Hematopoietic multipotent progenitor cell treated with erythropoietin and hydrocortisone succinate and interleukin-3 and kit ligand, for 8 days (in vitro differentiated cells): Measurements from ENCODE around the gene ANKRD63.

Experiments
- DNase-seq: peaks from one replicate; pipeline ENCODE4 v3.0.0-alpha.2; 2015

ANKRD63 gene

DNA sequence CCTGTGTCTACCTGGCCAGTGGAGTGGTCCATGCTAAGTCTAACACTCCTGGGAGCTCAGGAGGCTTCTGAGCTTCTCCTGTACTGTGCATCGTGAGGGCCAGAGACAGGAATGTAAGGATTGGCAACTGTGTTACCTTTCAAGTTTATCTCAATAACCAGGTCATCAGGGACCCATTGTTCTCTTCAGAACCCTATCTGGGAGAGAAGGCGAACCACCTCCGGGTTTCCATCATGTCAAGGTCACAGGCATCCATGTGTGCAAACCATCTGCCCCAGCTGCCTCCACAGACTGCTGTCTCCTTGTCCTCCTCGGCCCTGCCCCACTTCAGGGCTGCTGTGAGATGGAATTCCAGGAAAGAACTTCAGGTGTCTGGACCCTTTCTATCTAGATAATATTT is 5.9 kb downstream of the ANKRD63 start:
- no peak for DNase-seq

DNA sequence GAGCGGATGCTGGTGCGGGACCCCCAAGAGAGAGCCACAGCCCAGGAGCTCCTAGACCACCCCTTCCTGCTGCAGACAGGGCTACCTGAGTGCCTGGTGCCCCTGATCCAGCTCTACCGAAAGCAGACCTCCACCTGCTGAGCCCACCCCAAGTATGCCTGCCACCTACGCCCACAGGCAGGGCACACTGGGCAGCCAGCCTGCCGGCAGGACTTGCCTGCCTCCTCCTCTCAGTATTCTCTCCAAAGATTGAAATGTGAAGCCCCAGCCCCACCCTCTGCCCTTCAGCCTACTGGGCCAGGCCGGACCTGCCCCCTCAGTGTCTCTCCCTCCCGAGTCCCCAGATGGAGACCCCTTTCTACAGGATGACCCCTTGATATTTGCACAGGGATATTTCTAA is 6.9 kb downstream of the ANKRD63 start:
- DNase-seq, result no peak

- DNase-seq, result no peak
Measured at GRCh38 chr15:40275523-40275922, 7.3 kb downstream of the ANKRD63 start.

DNA sequence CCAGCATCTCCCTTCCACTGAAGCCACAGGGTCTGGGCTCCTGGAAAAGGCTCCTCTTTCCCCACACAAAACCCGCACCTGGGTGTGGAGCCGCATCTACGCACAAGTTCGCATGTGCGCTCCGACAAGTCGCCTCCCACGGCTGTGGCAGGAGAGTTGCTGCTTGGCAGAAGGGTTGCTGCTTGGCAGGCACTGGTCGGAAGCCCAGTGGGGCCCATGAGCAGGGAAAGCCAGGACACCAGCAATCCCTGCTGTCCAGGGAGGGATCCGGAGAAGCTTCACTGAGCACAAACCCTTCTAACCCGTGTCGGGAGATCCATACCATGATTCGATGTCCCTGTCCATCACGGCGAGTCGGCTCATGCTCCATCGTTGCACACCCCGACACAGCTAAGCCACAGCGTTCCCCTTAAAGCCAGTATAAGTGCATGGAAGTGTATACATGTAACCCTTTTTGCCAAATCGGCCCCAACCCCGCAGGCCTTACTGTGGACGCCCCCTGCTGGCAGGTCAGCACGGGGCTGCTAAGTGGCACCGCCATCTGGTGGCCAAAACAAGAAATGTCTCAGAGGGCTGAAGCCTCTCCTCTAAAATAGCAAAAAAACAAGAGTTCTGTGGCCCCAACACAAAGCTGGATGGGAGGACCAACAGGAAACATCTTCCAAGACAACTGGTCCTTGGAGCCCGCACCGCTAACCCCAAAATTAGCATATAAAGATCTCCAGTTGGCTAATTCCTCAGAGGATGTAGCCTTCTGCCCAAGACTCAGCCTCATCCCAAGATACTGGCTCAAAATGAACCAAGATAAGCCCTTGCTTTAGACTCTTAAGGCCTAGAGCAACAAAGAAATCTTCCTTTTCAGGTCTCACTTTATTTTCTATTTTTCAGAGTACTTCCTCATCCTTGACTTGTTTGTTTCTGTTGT is 8.3 kb downstream of the ANKRD63 start:
- peak; percentile 86 for DNase-seq

GRCh38 chr15:40273428-40273827 is 9.4 kb downstream of the ANKRD63 start:
- DNase-seq, result no peak

GRCh38 chr15:40272485-40273056 is 10.3 kb downstream of the ANKRD63 start:
- DNase-seq, result peak; percentile 17

DNA sequence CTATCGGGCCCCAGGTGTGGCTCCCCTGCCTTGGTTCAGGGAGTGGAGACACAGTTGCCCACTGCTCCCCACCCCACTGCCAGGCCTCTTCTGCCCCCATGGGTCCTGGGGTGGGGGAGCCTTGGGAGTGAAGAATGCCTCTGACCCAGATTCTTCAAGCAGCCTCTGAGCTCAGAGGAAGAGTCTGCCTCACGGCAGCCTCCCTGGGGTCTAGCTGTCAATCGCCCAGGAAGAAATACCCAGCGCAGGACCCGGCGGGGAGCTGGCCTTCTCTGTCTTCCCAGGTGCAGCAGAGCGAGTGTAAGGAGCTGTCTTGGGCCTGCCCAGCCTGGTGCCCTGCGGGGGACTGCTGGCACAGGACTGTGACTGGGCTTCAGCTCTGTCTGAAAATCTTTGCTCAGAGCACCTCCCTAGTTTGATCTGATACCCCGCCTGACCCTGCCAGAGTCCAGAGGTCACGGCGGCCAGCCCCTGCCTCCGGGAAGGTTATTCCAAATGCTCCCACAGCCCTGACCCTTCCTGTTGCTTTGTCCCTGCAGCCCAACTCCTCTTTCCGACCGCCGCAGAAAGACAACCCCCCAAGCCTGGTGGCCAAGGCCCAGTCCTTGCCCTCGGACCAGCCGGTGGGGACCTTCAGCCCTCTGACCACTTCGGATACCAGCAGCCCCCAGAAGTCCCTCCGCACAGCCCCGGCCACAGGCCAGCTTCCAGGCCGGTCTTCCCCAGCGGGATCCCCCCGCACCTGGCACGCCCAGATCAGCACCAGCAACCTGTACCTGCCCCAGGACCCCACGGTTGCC is 11.0 kb downstream of the ANKRD63 start:
- no peak for DNase-seq

- DNase-seq, result no peak
Measured at GRCh38 chr15:40270246-40270995, 12.4 kb downstream of the ANKRD63 start.

GRCh38 chr15:40269604-40270003 is 13.3 kb downstream of the ANKRD63 start:
- DNase-seq, result no peak

GRCh38 chr15:40267670-40268069 is 15.2 kb downstream of the ANKRD63 start:
- no peak for DNase-seq

DNA sequence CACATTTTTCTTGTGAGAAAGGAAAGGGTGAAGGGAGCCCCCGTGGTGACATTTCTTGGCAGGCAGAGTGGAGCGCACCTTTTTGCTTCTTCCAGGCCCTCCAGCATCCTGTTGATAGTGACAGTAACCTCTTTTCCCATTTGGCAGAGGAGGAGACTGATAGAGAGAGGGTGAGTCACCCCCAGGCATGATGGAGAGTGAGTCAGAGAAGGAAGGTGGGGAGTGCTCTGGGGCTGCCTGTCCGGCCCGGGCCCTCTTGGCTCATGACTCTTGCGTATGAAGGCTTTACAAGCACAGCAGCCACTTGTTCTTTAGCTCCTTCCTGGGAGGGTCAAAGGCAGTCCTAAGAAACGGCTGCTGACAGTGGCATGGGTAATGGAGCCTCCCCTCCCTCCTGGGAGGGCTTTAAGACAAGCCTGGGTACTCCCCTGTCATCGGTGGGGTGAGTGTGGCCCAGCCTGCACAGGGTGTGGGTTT is 16.0 kb downstream of the ANKRD63 start:
- DNase-seq, result peak; percentile 54

DNA sequence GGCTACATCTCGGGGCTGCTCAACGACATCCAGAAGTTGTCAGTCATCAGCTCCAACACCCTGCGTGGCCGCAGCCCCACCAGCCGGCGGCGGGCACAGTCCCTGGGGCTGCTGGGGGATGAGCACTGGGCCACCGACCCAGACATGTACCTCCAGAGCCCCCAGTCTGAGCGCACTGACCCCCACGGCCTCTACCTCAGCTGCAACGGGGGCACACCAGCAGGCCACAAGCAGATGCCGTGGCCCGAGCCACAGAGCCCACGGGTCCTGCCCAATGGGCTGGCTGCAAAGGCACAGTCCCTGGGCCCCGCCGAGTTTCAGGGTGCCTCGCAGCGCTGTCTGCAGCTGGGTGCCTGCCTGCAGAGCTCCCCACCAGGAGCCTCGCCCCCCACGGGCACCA is 17.0 kb downstream of the ANKRD63 start:
- DNase-seq, result no peak

DNA sequence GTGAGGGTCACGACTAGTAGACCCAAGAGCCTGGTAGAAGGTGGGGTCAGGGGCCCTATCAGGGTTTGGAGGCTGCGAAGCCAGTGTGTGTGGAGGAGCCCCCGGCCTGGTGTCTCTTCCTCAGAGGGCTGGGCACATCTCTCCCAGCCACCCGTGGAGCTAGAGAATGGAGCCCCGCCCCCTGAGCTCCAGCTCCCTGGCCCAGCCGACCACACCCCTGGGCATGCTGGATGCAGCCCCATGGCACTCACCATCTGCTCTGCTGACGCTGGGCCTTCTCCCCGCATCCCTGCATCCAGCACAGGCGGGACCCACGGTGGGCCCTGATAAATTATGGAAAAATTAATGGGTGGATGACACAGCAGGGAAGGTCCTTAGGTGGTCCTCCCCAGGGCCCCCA is 17.5 kb downstream of the ANKRD63 start:
- no peak for DNase-seq

DNA sequence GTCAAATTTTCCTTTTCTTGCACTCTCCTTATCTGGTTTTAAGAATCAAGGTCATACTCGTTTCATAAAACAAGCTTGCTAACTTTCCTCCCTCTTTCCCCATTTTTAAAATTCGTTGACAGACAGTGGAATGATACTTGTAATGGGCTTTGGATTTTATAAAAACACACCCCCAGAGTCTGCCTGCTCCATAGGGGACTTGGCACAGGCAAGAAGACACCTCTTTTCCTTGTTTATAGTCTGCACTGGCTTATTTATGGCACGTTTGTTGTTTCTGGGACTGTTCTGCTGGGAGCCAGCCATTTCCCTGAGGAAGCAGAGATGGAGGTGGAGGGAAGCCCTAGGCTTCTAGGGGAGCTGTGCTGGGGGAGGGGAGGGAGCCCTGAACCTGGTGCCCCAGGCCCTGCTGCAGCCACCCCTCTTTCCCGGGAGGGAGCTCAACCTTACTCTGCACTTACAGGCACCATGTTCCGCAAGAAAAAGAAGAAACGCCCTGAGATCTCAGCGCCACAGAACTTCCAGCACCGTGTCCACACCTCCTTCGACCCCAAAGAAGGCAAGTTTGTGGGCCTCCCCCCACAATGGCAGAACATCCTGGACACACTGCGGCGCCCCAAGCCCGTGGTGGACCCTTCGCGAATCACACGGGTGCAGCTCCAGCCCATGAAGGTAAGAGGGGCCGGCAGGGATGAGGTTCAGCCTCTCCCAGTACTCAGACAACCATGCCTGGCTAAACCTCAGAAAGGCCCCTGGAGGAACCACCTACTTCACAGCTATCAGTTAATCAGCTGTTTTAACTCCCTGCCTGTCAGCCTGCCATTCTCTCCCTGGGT is 18.3 kb downstream of the ANKRD63 start:
- DNase-seq, result no peak

DNA sequence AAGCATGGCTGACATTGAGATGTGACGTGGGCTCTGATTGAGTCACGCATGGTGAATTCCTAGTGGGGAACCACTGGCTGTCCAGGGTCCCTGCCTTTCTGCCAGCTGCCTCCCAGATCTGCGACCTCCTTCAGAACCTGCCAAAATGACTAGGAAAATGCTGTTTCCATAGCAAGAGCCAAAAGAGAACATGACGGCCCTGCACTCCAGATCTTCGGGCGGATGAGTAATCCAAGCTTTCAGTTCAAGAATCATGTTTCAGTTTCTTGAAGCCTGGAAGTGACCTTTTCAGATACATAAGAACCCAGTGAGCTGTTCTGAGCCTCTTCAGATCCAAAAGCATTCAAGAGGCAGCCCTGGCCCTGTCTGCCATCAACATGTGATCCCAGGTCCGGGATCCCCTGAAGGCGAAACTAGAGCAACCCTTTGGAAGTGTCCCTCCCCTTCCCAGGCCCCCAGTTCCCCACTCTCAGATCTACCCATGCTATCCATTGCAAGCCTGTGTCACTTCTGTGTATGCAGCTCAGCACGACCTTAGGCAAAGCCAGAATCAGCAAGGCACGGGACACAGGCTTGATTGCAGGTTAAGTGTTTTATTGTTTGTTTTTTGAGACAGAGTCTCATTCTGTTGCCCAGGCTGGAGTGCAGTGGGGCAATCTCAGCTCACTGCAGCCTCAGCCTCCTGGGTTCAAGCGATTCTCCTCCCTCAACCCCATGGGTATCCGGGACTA is 19.7 kb downstream of the ANKRD63 start:
- no peak for DNase-seq

DNA sequence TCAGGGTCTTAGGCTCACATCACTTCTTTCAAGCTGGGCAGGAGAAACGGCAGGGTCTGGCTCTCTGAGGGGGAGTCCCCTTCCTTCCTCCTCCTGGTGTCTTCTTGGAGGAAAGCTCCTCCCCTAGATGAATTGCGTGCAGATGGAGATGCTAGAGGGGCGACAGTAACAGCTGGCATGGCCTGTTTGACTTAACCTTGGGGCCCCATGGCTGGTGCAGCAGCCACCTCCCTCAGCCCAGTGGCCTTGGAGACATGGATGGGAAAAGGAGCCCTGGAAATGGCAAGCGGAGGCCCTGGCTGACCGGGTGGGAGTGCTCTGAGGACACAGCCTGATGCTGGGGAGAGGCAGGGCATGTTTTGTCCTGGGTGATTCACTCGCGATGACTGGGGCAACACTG is 23.8 kb downstream of the ANKRD63 start:
- no peak for DNase-seq

GRCh38 chr15:40258544-40258943 is 24.3 kb downstream of the ANKRD63 start:
- no peak for DNase-seq

GRCh38 chr15:40257656-40258450 is 25.0 kb downstream of the ANKRD63 start:
- no peak for DNase-seq

DNA sequence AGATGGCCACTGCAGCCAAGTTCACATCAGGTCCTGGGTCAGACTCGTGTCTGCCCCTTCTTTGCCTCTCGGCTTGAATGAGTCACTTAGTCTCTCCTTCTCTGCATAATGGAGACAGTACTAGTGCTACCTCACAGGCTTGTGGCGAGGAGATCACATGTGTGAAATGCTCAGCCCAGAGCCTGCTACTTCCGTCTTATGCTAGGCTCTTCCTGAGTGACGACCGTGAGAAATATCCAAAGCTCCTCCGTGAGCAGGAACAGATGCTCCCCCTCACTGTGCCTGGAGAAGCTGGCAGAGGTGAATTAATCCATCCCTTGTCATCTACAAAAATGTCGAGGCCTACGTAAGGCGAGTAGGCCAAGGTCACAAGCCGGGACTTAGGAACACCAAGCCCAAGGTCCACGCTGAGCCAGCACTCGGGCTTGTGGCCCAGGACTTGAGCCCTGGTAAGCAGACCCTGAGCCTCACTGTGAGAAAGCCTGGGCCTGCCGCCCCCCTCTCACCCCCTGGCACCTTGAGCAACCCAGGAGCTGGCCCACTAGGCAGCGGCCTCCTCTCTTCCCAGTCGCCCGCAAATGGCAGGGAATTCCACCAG is 26.1 kb downstream of the ANKRD63 start:
- DNase-seq, result no peak

GRCh38 chr15:40255033-40255432 is 27.8 kb downstream of the ANKRD63 start:
- DNase-seq, result no peak
